Activated T-cell treated with anti-CD3 and anti-CD28 coated beads, Interleukin-2, amount 50 U/mL, for 4 hours (primary cell): Measurements from ENCODE around the gene IRAK3. TPM values are rescaled to one million over a fixed set of nuclear protein-coding genes. Genes with fewer than 3 reads are reported as not detected.
A peak's percentile ranks its signal among the peaks of the same experiment; 100 is the strongest.
"Not testable (repeated sequence)": the region's sequence is repeated elsewhere in the genome, so short reads cannot be mapped to it uniquely, and the experiment has no call there.

Experiments
- ATAC-seq, 2 donors: fragments of 200-7000 bp; cut with Tn5 transposase; one replicate each; pipeline ENCODE4 v1.10.0; 2021
- DNase-seq: peaks from one replicate; pipeline ENCODE4 v3.0.0-alpha.2; 2020
- H3K27me3 Mint-ChIP-seq: one replicate; pipeline ENCODE4 v1.8.0; 2021; ENCODE audit warnings: low read depth, mixed read lengths
- H3K36me3 Mint-ChIP-seq: one replicate; pipeline ENCODE4 v1.8.0; 2022; ENCODE audit warnings: mixed read lengths; ENCODE audit not compliant: insufficient read depth
- H3K4me1 Mint-ChIP-seq: one replicate; pipeline ENCODE4 v1.8.0; 2021; ENCODE audit warnings: low read depth, mixed read lengths
- H3K4me3 Mint-ChIP-seq: one replicate; pipeline ENCODE4 v1.8.0; 2021; ENCODE audit warnings: mild to moderate bottlenecking, moderate library complexity, mixed read lengths
- H3K9me3 Mint-ChIP-seq: one replicate; pipeline ENCODE4 v1.8.0; 2021; ENCODE audit warnings: mixed read lengths
- total RNA-seq, 3 donors: library from RNA; stranded (reverse); gene quantifications; one replicate each; pipeline ENCODE4 v1.2.1, GENCODE V29; 2021

Gene IRAK3
- total RNA-seq, 3 donors from 2014 or later, result 0.13 to 0.22 (median 0.18) TPM

- no peak for ATAC-seq
- H3K4me1 Mint-ChIP-seq, result peaks cover 2% of the 10 kb centered on the region
Measured at GRCh38 chr12:66217342-66217917, 28.4 kb downstream of the IRAK3 start.

DNA sequence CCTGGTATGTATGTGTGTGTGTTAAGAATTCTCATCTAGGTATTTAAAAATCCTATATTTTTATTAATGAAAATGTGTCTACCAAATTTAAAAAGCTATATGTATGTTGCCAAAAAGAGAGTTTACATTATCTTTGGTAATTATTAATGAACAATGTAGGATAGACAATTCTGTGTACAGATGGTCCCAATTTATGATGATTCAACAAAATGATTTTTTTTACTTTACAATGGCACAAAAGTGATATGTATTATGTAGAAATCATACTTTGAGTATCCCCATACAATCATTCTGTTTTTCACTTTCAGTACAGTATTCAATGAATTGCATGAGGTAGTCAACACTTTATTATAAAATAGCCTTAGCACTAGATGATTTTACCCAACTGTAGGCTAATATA, 39.4 kb downstream of the IRAK3 start:
- no peak for ATAC-seq
- no peak for DNase-seq

More at GRCh38 chr12:66217342-66217917, 28.4 kb downstream of the IRAK3 start:
- Mint-ChIP-seq H3K4me3 (no peak overlapping the region), H3K9me3 (peaks cover 10% of the 10 kb centered on the region), H3K36me3 (no peaks in the 10 kb centered on the region), H3K27me3 (peaks cover 4% of the 10 kb centered on the region)
- DNase-seq, result no peak

GRCh38 chr12:66232263-66232662, 43.2 kb downstream of the IRAK3 start:
- Mint-ChIP-seq H3K9me3 (no peaks in the 10 kb centered on the region), H3K4me3 (no peak overlapping the region), H3K27me3 (peaks cover 24% of the 10 kb centered on the region), H3K4me1 (peaks cover 6% of the 10 kb centered on the region), H3K36me3 (no peaks in the 10 kb centered on the region)
- ATAC-seq (no peak), DNase-seq (no peak)

More for the DNA sequence above, 39.4 kb downstream of the IRAK3 start:
- Mint-ChIP-seq H3K9me3 (no peaks in the 10 kb centered on the region), H3K27me3 (peaks cover 2% of the 10 kb centered on the region), H3K4me3 (no peak overlapping the region), H3K36me3 (no peaks in the 10 kb centered on the region), H3K4me1 (no peaks in the 10 kb centered on the region)

- ATAC-seq, result peak; percentile 39 to 47
- not testable (repeated sequence) for H3K9me3 Mint-ChIP-seq, H3K36me3 Mint-ChIP-seq, H3K4me1 Mint-ChIP-seq
- peak; percentile 14 for DNase-seq
- Mint-ChIP-seq H3K27me3 (peaks cover 30% of the 10 kb centered on the region), H3K4me3 (peak overlapping the region; percentile 66)
Measured at GRCh38 chr12:66234037-66234693, 45.2 kb downstream of the IRAK3 start.

- peak; percentile 81 to 85 for ATAC-seq
Measured at GRCh38 chr12:66234773-66235625, 46.0 kb downstream of the IRAK3 start.

GRCh38 chr12:66235626-66236281, 46.7 kb downstream of the IRAK3 start:
- Mint-ChIP-seq H3K4me3 (peak overlapping the region; percentile 54), H3K36me3 (no peaks in the 10 kb centered on the region), H3K4me1 (peaks cover 6% of the 10 kb centered on the region), H3K27me3 (peaks cover 34% of the 10 kb centered on the region), H3K9me3 (no peaks in the 10 kb centered on the region)
- ATAC-seq (no peak), DNase-seq (no peak)

More at GRCh38 chr12:66234773-66235625, 46.0 kb downstream of the IRAK3 start:
- H3K36me3 Mint-ChIP-seq, H3K4me1 Mint-ChIP-seq, H3K9me3 Mint-ChIP-seq: not testable (repeated sequence)
- DNase-seq, result peak; percentile 19
- H3K27me3 Mint-ChIP-seq, result peaks cover 30% of the 10 kb centered on the region
- peak overlapping the region; percentile 66 for H3K4me3 Mint-ChIP-seq

GRCh38 chr12:66236282-66236675, 47.3 kb downstream of the IRAK3 start:
- Mint-ChIP-seq H3K4me3 (peak overlapping the region; percentile 51), H3K27me3 (peaks cover 39% of the 10 kb centered on the region)
- ATAC-seq, H3K4me1 Mint-ChIP-seq, H3K36me3 Mint-ChIP-seq, H3K9me3 Mint-ChIP-seq, DNase-seq: not testable (repeated sequence)

DNA sequence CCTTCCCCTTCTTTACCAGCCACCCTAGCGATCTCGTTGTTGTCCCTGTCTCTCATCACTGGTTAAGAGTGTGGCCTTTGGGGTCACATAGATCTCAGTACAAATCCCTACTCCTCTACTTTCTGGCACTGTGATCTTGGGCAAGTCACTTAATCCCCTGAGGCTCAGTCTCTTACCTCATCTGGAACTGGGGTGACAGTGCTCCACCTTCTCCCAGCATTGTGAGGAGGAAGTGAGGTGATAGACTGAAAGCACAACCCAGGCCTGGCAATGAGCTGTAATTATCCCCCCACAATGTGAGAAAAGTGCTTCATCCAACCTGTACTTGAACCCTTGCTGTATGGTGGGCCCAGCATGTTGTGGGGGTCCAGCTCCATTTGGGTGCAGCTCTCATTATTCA, 48.0 kb downstream of the IRAK3 start:
- Mint-ChIP-seq H3K4me3 (no peak overlapping the region), H3K4me1 (peaks cover 6% of the 10 kb centered on the region), H3K27me3 (peaks cover 43% of the 10 kb centered on the region), H3K9me3 (no peaks in the 10 kb centered on the region), H3K36me3 (no peaks in the 10 kb centered on the region)
- no peak for ATAC-seq
- DNase-seq, result no peak

DNA sequence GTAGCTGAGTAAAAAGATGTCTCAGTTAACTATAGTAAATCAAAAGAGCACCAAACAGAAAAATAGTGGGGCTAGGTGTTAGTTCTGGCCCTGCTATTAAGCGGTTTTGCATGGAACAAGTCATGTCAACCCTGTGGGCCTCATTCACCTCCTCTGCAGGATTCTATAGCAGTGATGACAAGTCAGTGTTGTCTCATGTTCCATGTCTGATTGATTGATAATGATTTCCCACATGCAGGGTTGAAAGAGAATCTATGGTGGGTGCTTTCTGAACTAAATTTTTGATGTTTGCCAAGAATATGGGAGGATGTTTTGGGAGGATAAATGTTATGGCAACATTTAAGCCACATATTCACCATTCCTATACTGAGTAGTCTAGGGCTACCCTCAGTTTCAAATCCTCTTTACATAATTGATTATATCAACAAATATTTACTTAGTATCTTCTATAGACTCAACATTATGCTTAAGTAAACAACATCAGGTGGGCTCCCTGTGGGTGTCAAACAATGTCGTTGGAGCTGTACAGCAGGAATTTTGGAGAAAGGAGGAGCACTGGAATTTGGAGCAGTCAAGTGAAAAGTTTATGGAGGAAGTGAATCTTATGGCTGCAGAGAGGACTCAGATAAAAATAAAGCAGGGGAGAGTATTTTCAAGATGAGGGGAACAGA, 48.6 kb downstream of the IRAK3 start:
- no peaks in the 10 kb centered on the region for H3K9me3 Mint-ChIP-seq
- DNase-seq (no peak), ATAC-seq (no peak)
- peaks cover 6% of the 10 kb centered on the region for H3K4me1 Mint-ChIP-seq
- H3K36me3 Mint-ChIP-seq, result no peaks in the 10 kb centered on the region
- peaks cover 45% of the 10 kb centered on the region for H3K27me3 Mint-ChIP-seq
- no peak overlapping the region for H3K4me3 Mint-ChIP-seq

DNA sequence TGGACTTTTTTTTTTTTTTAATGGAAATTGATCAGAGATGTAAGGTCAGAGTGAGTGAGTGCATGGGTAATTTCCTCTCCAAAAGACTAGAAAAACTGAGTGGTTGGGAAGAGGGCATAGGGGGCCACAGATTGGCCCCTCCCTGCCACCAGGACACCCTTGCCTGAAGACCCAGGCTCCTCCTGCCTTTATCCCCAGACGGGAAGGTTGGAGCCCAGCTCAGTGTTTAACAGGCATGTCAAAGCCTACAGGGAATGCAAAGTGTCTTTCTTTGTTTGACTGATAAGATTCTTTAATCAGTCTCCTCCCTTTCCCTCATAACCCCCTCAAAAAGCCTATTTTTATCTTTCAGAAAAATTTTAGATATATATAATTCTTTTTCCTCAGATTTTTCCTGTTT, 50.3 kb downstream of the IRAK3 start:
- peaks cover 41% of the 10 kb centered on the region for H3K27me3 Mint-ChIP-seq
- no peaks in the 10 kb centered on the region for H3K9me3 Mint-ChIP-seq
- ATAC-seq (no peak), DNase-seq (no peak)
- no peak overlapping the region for H3K4me3 Mint-ChIP-seq
- H3K36me3 Mint-ChIP-seq, result no peaks in the 10 kb centered on the region
- peaks cover 2% of the 10 kb centered on the region for H3K4me1 Mint-ChIP-seq

GRCh38 chr12:66240096-66240820, 51.2 kb downstream of the IRAK3 start:
- ATAC-seq, result no peak
- H3K9me3 Mint-ChIP-seq, result no peaks in the 10 kb centered on the region

GRCh38 chr12:66241061-66242043, 52.3 kb downstream of the IRAK3 start:
- ATAC-seq, result no peak
- H3K27me3 Mint-ChIP-seq, result peaks cover 31% of the 10 kb centered on the region

More at GRCh38 chr12:66240096-66240820, 51.2 kb downstream of the IRAK3 start:
- no peaks in the 10 kb centered on the region for H3K36me3 Mint-ChIP-seq
- no peak for DNase-seq
- H3K4me3 Mint-ChIP-seq, result no peak overlapping the region
- H3K27me3 Mint-ChIP-seq, result peaks cover 35% of the 10 kb centered on the region
- H3K4me1 Mint-ChIP-seq, result peaks cover 2% of the 10 kb centered on the region

More at GRCh38 chr12:66241061-66242043, 52.3 kb downstream of the IRAK3 start:
- no peaks in the 10 kb centered on the region for H3K4me1 Mint-ChIP-seq
- DNase-seq, result no peak
- H3K36me3 Mint-ChIP-seq, result no peaks in the 10 kb centered on the region
- H3K4me3 Mint-ChIP-seq, result no peak overlapping the region
- H3K9me3 Mint-ChIP-seq, result no peaks in the 10 kb centered on the region
